Left lung (tissue), 10 donors: ENCODE data around the gene AP4M1. TPM values are rescaled to one million over a fixed set of nuclear protein-coding genes. Genes with fewer than 3 reads are reported as not detected.

Source experiments
- ATAC-seq: fragments of 200-7000 bp; cut with Tn5 transposase; one replicate; pipeline ENCODE4 v1.9.1; 2020; ENCODE audit warnings: moderate library complexity
- DNase-seq, 4 donors: peaks; one replicate each; pipeline ENCODE4 v3.0.0-alpha.2; 2013 to 2020
- H3K27ac ChIP-seq, 2 donors: fragments of 200-600 bp; sonication (generic) in 1 of 2; one replicate each; pipeline versions ENCODE4 v1.5.0 to v1.8.0; 2020 to 2021
- H3K27me3 ChIP-seq, 2 donors: fragments of 200-600 bp; sonication (generic) in 1 of 2; one replicate each; pipeline versions ENCODE4 v1.5.0 to v1.8.0; 2020 to 2021
- H3K36me3 ChIP-seq, 2 donors: fragments of 200-600 bp; sonication (generic) in 1 of 2; one replicate each; pipeline versions ENCODE4 v1.5.0 to v1.8.0; 2020 to 2021
- H3K4me1 ChIP-seq, 2 donors: fragments of 200-600 bp; one replicate each; pipeline ENCODE4 v1.8.0; 2021
- H3K4me3 ChIP-seq, 2 donors: fragments of 200-600 bp; sonication (generic) in 1 of 2; one replicate each; pipeline versions ENCODE4 v1.5.0 to v1.8.0; 2020 to 2021; ENCODE audit warnings: mild to moderate bottlenecking in 1 of 2
- H3K9me3 ChIP-seq, 2 donors: fragments of 200-600 bp; sonication (generic) in 1 of 2; one replicate each; pipeline versions ENCODE4 v1.5.0 to v1.8.0; 2020 to 2021
- intact Hi-C, 2 donors: fragments of 100-400 bp; cut with DNase I; formaldehyde crosslinking; loops; one replicate each; pipeline versions ENCODE4 v1.11.2 to v1.14.2; 2022
- polyA plus RNA-seq, 6 donors: library from polyadenylated mRNA; unstranded; fragments of 120-200 nt; gene quantifications; one replicate each; pipeline ENCODE4 v1.2.1, GENCODE V29; 2013; ENCODE audit not compliant: insufficient read length in 6 of 6
- total RNA-seq, 2 donors: library from RNA; stranded (reverse); fragmentation: NEBNext Ultra II Directional; extraction: Animal tissue kit (Norgen Biotek cat#: 25700); gene quantifications; one replicate each; pipeline ENCODE4 v1.2.1, GENCODE V29; 2021
- TF ChIP-seq, protein P1 (sequence below), 2 donors: fragments of 200-600 bp; sonication (generic) in 1 of 2; IDR thresholded peaks; one replicate each; pipeline versions ENCODE4 v1.5.0 to v1.8.0; 2021; ENCODE audit warnings: antibody characterized with exemption in 2 of 2
- donor health status: DM: no; HTN: yes; CAD: no.
- donor health status: DM: no; HTN: no; CAD: no.

The AP4M1 gene
- total and polyA plus RNA-seq, 8 donors, result 16.7 to 40.2 (median 37.5) TPM

DNA sequence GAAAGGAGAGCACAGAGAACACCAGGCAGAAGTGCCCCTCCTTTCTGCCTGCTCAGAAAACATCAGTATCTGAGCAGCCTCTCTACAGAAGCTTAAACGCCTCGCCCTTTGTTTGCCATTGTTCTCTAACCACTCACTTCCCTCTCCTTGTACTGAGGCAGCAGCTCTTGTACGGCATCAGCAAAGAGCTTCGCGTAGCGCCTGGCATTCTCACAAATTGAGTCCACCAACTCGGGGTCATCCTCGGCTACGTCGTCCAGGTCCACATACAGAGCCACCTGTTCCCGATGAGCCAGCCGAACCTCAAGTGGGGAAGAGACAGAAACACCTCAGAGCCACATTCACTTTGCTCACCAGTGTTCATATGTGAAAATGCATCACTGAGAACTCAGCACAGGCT, 2.0 kb upstream of the AP4M1 start:
- Histone ChIP-seq H3K9me3 (no peaks in the 10 kb centered on the region), H3K4me3 (peak overlapping the region; percentile 90 to 95), H3K4me1 (peaks cover 20 to 28% of the 10 kb centered on the region in 2 donors), H3K27ac (no peak overlapping the region), H3K36me3 (peaks cover 11 to 65% of the 10 kb centered on the region in 2 donors), H3K27me3 (no peaks in the 10 kb centered on the region)
- ATAC-seq (no peak), DNase-seq (no peak)
- TF ChIP-seq, protein P1, sequence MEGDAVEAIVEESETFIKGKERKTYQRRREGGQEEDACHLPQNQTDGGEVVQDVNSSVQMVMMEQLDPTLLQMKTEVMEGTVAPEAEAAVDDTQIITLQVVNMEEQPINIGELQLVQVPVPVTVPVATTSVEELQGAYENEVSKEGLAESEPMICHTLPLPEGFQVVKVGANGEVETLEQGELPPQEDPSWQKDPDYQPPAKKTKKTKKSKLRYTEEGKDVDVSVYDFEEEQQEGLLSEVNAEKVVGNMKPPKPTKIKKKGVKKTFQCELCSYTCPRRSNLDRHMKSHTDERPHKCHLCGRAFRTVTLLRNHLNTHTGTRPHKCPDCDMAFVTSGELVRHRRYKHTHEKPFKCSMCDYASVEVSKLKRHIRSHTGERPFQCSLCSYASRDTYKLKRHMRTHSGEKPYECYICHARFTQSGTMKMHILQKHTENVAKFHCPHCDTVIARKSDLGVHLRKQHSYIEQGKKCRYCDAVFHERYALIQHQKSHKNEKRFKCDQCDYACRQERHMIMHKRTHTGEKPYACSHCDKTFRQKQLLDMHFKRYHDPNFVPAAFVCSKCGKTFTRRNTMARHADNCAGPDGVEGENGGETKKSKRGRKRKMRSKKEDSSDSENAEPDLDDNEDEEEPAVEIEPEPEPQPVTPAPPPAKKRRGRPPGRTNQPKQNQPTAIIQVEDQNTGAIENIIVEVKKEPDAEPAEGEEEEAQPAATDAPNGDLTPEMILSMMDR (IDR thresholded peaks at IDR 0.05), result no peak
- intact Hi-C loops, result no loop called here

DNA sequence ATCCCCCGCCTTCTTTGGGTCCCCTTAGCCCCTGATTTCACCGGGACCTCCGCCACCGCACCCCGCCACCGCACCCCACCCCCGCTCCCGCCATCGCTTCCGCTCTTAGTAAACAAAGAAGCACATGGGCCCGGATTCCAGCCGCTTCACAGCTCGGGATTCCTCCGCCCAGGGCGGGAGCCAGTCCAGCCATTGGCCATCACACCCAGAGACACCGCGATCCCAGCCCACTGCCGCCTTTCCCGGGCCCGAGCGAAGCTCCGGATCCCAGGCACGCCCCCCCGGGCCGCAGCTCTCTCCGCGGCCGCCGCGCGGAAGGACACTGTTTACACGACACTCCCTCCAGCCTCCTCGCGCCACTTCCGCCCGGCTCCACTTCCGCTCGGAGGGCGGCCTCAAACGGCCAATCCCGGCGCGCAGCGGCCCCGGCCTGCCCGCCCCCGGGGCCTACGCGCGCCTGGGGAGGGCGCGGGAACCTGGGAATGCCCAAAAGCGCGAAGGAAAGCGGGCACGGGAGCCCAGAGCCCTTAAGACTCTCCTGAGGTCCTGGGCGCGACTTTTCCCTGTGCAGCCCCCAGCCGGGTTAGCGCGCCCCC, 925 bp upstream of the AP4M1 start:
- peaks cover 4 to 65% of the 10 kb centered on the region in 2 donors for H3K36me3 ChIP-seq

DNA sequence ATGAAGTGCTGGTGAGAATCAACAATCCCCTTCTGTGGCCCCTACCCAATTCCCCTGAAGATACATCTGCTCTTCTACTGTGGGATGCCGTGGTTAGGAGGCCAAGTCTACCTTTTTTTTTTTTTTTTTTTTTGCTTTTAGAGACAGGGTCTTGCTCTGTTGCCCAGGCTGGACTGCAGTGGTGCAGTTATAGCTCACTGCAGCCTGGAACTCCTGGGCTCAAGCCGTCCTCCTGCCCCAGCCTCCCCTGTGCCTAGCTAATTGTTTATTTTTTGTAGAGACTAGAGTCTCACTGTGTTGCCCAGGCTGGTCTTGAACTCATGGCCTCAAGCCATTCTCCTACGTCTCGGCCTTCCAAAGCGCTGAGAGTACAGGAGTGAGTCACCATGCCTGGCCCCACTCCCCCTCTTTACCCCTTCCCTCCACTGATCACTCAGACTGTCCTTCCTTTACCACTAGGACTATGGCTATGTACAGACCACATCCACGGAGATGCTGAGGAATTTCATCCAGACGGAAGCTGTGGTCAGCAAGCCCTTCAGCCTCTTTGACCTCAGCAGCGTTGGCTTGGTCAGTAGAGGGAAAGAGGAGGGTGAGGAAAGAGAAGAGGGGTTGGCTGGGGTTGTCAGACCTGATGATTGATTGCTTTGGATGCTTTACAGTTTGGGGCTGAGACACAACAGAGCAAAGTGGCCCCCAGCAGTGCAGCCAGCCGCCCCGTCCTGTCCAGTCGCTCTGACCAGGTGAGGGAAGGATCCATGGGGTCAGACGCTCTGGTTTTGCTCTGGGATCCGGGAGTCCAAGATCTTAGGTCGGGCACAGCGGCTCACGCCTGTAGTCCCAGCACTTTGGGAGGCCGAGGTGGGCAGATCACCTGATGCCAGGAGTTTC, 1.8 kb downstream of the AP4M1 start:
- Histone ChIP-seq H3K4me3 (peak overlapping the region in 1 of 2 donors; percentile 90), H3K36me3 (peaks cover 0 to 65% of the 10 kb centered on the region in 2 donors), H3K9me3 (no peaks in the 10 kb centered on the region), H3K27ac (no peak overlapping the region), H3K4me1 (peaks cover 20 to 22% of the 10 kb centered on the region in 2 donors), H3K27me3 (no peaks in the 10 kb centered on the region)
- DNase-seq, result no peak
- intact Hi-C loops, result no loop called here
- ATAC-seq, result no peak
- TF ChIP-seq, protein P1 (IDR thresholded peaks at IDR 0.05), result no peak

More for the DNA sequence above, 925 bp upstream of the AP4M1 start:
- DNase-seq (peak; percentile 93 to 97 (median 96)), ATAC-seq (peak; percentile 94)
- Histone ChIP-seq H3K27ac (peak overlapping the region; percentile 93 to 97), H3K27me3 (no peaks in the 10 kb centered on the region), H3K9me3 (no peaks in the 10 kb centered on the region), H3K4me3 (peak overlapping the region; percentile 90 to 95), H3K4me1 (peaks cover 20 to 28% of the 10 kb centered on the region in 2 donors)
- intact Hi-C loops, result no loop called here
- TF ChIP-seq, protein P1 (IDR thresholded peaks at IDR 0.05), result no peak

DNA sequence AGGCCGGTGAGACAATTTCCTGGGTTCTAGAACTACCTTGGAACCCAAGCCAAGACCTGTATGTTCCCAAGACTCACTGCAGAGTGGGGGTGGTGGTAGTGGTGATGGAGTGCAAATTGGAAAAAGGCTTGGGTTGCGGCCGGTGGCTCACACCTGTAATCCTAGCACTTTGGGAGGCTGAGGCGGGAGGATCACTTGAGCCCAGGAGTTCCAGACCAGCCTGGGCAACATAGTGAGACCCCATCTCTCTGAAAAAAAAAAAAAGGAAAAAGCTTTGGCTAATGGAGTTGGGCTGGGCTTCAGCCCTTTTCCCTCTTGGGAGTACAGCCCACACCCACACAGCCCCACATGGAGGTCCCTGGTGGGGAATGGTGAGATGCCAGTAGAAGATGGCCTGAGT, 4.1 kb downstream of the AP4M1 start:
- intact Hi-C loops, result no loop called here
- no peak overlapping the region for H3K4me3 ChIP-seq
- peaks cover 4 to 8% of the 10 kb centered on the region in 2 donors for H3K4me1 ChIP-seq
- no peak for ATAC-seq
- no peak for DNase-seq
- H3K27ac ChIP-seq, result no peak overlapping the region
- H3K27me3 ChIP-seq, result no peaks in the 10 kb centered on the region
- TF ChIP-seq, protein P1 (IDR thresholded peaks at IDR 0.05), result no peak
- H3K36me3 ChIP-seq, result peaks cover 0 to 75% of the 10 kb centered on the region in 2 donors
- H3K9me3 ChIP-seq, result no peaks in the 10 kb centered on the region

DNA sequence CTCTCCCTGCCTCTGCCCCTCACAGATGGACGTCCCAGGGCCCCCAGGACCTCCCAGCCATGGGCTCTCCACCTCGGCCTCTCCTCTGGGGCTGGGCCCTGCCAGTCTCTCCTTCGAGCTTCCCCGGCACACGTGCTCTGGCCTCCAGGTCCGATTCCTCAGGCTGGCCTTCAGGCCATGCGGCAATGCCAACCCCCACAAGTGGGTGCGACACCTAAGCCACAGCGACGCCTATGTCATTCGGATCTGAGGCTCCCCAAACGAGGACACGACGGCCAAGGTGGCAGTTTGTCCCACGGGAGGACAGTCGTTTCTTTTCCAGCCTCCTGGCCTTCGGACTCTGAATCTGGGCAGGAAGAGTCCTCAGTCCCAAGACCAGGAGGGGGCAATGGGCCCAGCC, 5.2 kb downstream of the AP4M1 start:
- Histone ChIP-seq H3K27me3 (no peaks in the 10 kb centered on the region), H3K4me3 (no peak overlapping the region), H3K36me3 (peaks cover 0 to 86% of the 10 kb centered on the region in 2 donors), H3K27ac (no peak overlapping the region), H3K9me3 (no peaks in the 10 kb centered on the region), H3K4me1 (peaks cover 4 to 8% of the 10 kb centered on the region in 2 donors)
- ATAC-seq (no peak), DNase-seq (no peak)
- TF ChIP-seq, protein P1 (IDR thresholded peaks at IDR 0.05), result no peak
- intact Hi-C loops, result no loop called here
